Osteocyte (in vitro differentiated cells): Measurements from ENCODE around the gene FBXO48. TPM values are rescaled to one million over a fixed set of nuclear protein-coding genes. Genes with fewer than 3 reads are reported as not detected.

ENCODE experiments used
- DNase-seq: peaks from one replicate; pipeline ENCODE4 v3.0.0; 2021; ENCODE audit warnings: mixed read lengths; ENCODE audit not compliant: unreplicated experiment; ENCODE audit errors: extremely low spot score
- H3K27ac Mint-ChIP-seq: one replicate; pipeline ENCODE4 v1.8.0; 2021; ENCODE audit warnings: mild to moderate bottlenecking, mixed read lengths; ENCODE audit not compliant: unreplicated experiment
- H3K27me3 Mint-ChIP-seq: one replicate; pipeline ENCODE4 v1.8.0; 2021; ENCODE audit warnings: mixed read lengths; ENCODE audit not compliant: unreplicated experiment
- H3K36me3 Mint-ChIP-seq: one replicate; pipeline ENCODE4 v1.8.0; 2021; ENCODE audit warnings: mixed read lengths; ENCODE audit not compliant: unreplicated experiment
- H3K4me1 Mint-ChIP-seq: one replicate; pipeline ENCODE4 v1.8.0; 2021; ENCODE audit warnings: mixed read lengths; ENCODE audit not compliant: unreplicated experiment
- H3K4me3 Mint-ChIP-seq: one replicate; pipeline ENCODE4 v1.8.0; 2021; ENCODE audit warnings: mild to moderate bottlenecking, moderate library complexity, mixed read lengths; ENCODE audit not compliant: unreplicated experiment
- H3K9me3 Mint-ChIP-seq: one replicate; pipeline ENCODE4 v1.8.0; 2021; ENCODE audit warnings: mixed read lengths; ENCODE audit not compliant: unreplicated experiment
- total RNA-seq: library from RNA; stranded (reverse); gene quantifications from 2 replicates; pipeline ENCODE4 v1.2.1, GENCODE V29; 2021
- TF ChIP-seq, protein P1 (sequence below): fragments of 200-600 bp; sonication (generic); IDR thresholded peaks from 2 replicates; pipeline ENCODE4 v1.5.0; 2021; ENCODE audit warnings: antibody characterized with exemption, mild to moderate bottlenecking, moderate library complexity

FBXO48 gene
- total RNA-seq, 1 donor from 2014 or later: 0.81 TPM

DNA sequence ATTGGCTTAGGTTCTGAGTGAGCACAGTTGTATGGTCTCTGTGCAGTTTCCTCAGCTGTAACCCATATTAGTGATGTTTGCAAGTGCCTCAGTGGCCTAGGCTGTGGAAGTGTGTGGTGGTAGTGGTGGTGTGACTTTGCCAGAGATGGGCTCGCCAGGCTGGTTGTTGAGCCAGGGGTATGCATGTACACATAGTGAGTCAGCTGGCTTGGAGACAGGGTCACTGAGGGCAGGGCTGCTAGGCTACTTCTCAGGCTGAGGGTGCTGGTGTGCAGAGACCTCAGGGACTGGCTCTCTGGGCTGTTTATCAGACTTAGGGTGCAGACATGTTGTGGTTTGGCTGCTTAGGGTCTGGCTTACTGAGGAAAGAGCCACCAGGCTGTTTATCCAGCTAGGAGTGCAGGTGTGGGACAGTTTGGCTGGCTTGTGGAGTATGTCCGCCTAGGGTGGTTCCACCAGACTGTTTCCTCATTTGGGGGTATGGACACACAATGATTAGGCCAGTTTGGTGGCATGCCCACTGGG lies 15.3 kb upstream of the FBXO48 start:
- no peaks in the 10 kb centered on the region for H3K9me3 Mint-ChIP-seq
- H3K27ac Mint-ChIP-seq: no peak overlapping the region
- no peak overlapping the region for H3K4me3 Mint-ChIP-seq
- no peaks in the 10 kb centered on the region for H3K27me3 Mint-ChIP-seq
- H3K4me1 Mint-ChIP-seq: no peaks in the 10 kb centered on the region
- H3K36me3 Mint-ChIP-seq: no peaks in the 10 kb centered on the region
- TF ChIP-seq, protein P1, sequence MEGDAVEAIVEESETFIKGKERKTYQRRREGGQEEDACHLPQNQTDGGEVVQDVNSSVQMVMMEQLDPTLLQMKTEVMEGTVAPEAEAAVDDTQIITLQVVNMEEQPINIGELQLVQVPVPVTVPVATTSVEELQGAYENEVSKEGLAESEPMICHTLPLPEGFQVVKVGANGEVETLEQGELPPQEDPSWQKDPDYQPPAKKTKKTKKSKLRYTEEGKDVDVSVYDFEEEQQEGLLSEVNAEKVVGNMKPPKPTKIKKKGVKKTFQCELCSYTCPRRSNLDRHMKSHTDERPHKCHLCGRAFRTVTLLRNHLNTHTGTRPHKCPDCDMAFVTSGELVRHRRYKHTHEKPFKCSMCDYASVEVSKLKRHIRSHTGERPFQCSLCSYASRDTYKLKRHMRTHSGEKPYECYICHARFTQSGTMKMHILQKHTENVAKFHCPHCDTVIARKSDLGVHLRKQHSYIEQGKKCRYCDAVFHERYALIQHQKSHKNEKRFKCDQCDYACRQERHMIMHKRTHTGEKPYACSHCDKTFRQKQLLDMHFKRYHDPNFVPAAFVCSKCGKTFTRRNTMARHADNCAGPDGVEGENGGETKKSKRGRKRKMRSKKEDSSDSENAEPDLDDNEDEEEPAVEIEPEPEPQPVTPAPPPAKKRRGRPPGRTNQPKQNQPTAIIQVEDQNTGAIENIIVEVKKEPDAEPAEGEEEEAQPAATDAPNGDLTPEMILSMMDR: no peak
- no peak for DNase-seq

DNA sequence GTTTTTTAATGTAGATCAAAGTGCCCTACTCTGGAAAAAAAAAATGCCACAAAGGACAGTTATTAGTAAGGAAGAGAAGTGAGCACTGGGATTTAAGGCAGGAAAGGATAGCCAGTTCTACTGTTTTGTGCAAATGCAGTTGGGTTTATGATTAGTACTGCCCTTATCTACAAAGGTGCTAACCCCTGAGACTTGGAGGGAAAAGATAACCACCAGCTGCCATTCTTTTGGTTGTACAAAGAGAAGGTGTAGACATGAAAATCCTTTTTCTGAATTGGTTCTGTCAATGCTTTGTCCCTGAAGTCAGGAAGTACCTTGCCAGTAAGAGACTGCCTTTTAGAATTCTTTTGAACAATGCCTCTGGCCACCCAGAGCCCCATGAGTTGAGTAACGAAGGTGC lies 11.6 kb upstream of the FBXO48 start:
- Mint-ChIP-seq H3K36me3 (no peaks in the 10 kb centered on the region), H3K27me3 (no peaks in the 10 kb centered on the region), H3K4me1 (no peaks in the 10 kb centered on the region), H3K4me3 (no peak overlapping the region), H3K9me3 (no peaks in the 10 kb centered on the region), H3K27ac (no peak overlapping the region)
- TF ChIP-seq, protein P1: no peak
- no peak for DNase-seq

DNA sequence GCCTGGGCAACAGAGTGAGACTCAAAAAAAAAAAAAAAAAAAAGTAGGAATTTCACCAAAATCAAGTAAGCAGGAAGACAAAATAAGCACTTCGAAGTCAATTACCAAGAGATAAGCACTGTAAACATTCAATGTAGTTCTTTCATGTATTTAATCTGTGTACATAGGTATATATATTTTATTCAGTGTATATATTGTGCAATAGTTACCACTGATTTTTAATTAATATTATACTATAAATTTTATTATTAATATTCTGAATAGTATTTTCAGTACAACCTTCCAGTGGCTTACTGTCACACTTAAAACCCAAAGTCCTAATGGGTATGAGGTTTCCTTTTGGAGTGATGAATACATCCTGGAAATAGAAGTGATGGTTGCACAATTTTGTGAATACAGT lies 9.4 kb upstream of the FBXO48 start:
- Mint-ChIP-seq H3K27ac (no peak overlapping the region), H3K36me3 (no peaks in the 10 kb centered on the region), H3K27me3 (no peaks in the 10 kb centered on the region), H3K4me3 (no peak overlapping the region), H3K4me1 (no peaks in the 10 kb centered on the region), H3K9me3 (no peaks in the 10 kb centered on the region)
- TF ChIP-seq, protein P1: no peak
- DNase-seq: no peak

DNA sequence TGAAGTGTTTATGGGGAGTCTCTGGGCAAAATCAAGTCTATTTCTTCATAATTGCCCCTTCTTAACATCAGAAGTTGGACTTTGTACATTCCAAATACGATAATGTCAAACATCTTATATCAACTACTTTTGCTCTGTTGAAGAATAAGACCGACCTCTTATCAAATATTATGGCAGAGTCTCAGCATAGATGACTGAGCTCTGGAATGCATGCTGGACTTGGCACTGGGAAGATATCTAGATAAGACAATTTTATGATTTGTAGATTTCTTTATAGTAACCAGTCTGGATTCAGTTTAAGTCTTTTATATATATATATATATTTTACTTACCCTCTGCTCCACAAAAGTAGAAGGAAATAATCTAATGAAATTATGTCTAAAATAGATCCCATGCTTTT lies 8.5 kb upstream of the FBXO48 start:
- no peak for DNase-seq

DNA sequence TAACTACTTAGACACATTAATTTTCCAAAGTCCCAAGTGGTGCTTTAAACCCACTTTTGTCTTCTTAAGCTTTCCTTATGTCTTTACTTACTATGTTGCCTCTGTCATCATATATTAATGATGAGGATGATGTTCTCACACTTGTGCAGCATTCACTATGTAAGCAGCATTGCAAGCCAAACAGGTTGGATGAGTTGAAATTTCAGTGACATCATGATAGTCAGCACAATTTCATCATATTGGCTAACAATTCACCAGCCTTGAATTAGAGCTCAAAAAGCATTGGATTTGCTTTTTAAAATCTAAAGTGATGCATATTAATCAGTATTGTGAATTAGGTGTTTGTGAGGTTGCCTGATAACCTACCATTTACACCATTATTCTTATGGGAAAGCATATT lies 8.0 kb upstream of the FBXO48 start:
- no peak overlapping the region for H3K27ac Mint-ChIP-seq
- no peaks in the 10 kb centered on the region for H3K36me3 Mint-ChIP-seq
- TF ChIP-seq, protein P1: no peak
- DNase-seq: no peak
- no peak overlapping the region for H3K4me3 Mint-ChIP-seq
- no peaks in the 10 kb centered on the region for H3K4me1 Mint-ChIP-seq
- no peaks in the 10 kb centered on the region for H3K27me3 Mint-ChIP-seq
- no peaks in the 10 kb centered on the region for H3K9me3 Mint-ChIP-seq

More for the DNA sequence above, 8.5 kb upstream of the FBXO48 start:
- H3K9me3 Mint-ChIP-seq: no peaks in the 10 kb centered on the region
- H3K27ac Mint-ChIP-seq: no peak overlapping the region
- H3K4me1 Mint-ChIP-seq: no peaks in the 10 kb centered on the region
- TF ChIP-seq, protein P1: no peak
- H3K4me3 Mint-ChIP-seq: no peak overlapping the region
- H3K36me3 Mint-ChIP-seq: no peaks in the 10 kb centered on the region
- H3K27me3 Mint-ChIP-seq: no peaks in the 10 kb centered on the region
